Measurements from ENCODE around the gene TMC8. TPM values are rescaled to one million over a fixed set of nuclear protein-coding genes. Genes with fewer than 3 reads are reported as not detected.

The TMC8 gene
- polyA plus RNA-seq, 1 donor from 2014 or later, result 0.41 TPM

GRCh38 chr17:78112518-78113471 is 17.8 kb upstream of the TMC8 start:
- no peak overlapping the region for H2AFZ ChIP-seq (ENCODE audit: low read depth, low read length)
- no peak overlapping the region for H3K4me3 ChIP-seq (ENCODE audit: low read length)
- H3K4me2 ChIP-seq (ENCODE audit: low read length), result no peak overlapping the region
- peak; percentile 19 for TF ChIP-seq POLR2AphosphoS5 (IDR thresholded peaks at IDR 0.05)
- TF ChIP-seq, protein P1, sequence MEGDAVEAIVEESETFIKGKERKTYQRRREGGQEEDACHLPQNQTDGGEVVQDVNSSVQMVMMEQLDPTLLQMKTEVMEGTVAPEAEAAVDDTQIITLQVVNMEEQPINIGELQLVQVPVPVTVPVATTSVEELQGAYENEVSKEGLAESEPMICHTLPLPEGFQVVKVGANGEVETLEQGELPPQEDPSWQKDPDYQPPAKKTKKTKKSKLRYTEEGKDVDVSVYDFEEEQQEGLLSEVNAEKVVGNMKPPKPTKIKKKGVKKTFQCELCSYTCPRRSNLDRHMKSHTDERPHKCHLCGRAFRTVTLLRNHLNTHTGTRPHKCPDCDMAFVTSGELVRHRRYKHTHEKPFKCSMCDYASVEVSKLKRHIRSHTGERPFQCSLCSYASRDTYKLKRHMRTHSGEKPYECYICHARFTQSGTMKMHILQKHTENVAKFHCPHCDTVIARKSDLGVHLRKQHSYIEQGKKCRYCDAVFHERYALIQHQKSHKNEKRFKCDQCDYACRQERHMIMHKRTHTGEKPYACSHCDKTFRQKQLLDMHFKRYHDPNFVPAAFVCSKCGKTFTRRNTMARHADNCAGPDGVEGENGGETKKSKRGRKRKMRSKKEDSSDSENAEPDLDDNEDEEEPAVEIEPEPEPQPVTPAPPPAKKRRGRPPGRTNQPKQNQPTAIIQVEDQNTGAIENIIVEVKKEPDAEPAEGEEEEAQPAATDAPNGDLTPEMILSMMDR (IDR thresholded peaks at IDR 0.05; ENCODE audit: poor library complexity, severe bottlenecking), result peak; percentile 83
- TF ChIP-seq RAD21 (conservative IDR thresholded peaks at IDR 0.05), result peak; percentile 70
- TF ChIP-seq EP300 (conservative IDR thresholded peaks at IDR 0.05; ENCODE audit: poor library complexity, severe bottlenecking), result no peak
- peak; percentile 74 for TF ChIP-seq SMC3 (conservative IDR thresholded peaks at IDR 0.05; ENCODE audit: poor library complexity)
- H3K9me2 ChIP-seq (ENCODE audit: insufficient read depth, low read length), result no peaks in the 10 kb centered on the region
- H3K9ac ChIP-seq (ENCODE audit: low read length), result no peak overlapping the region
- no peaks in the 10 kb centered on the region for H3K27me3 ChIP-seq (ENCODE audit: insufficient read depth, low read depth, low read length)
- H3K36me3 ChIP-seq (ENCODE audit: insufficient read depth, low read length), result no peaks in the 10 kb centered on the region
- H4K20me1 ChIP-seq (ENCODE audit: insufficient read depth), result no peaks in the 10 kb centered on the region
- H3K27ac ChIP-seq (ENCODE audit: low read length), result no peak overlapping the region
- H3K9me3 ChIP-seq (ENCODE audit: low read length), result no peaks in the 10 kb centered on the region
- H3F3A ChIP-seq (ENCODE audit: insufficient read depth, low read length, poor library complexity, severe bottlenecking), result no peaks in the 10 kb centered on the region
- no peaks in the 10 kb centered on the region for H3K79me2 ChIP-seq (replicated peaks; ENCODE audit: insufficient read depth, low read length)

GRCh38 chr17:78113804-78114785 is 16.5 kb upstream of the TMC8 start:
- no peak overlapping the region for H2AFZ ChIP-seq (ENCODE audit: low read depth, low read length)
- no peak overlapping the region for H3K9ac ChIP-seq (ENCODE audit: low read length)
- H3K4me2 ChIP-seq (ENCODE audit: low read length), result no peak overlapping the region
- no peaks in the 10 kb centered on the region for H4K20me1 ChIP-seq (ENCODE audit: insufficient read depth)
- no peaks in the 10 kb centered on the region for H3K36me3 ChIP-seq (ENCODE audit: insufficient read depth, low read length)
- no peaks in the 10 kb centered on the region for H3K27me3 ChIP-seq (ENCODE audit: insufficient read depth, low read depth, low read length)
- H3K27ac ChIP-seq (ENCODE audit: low read length), result no peak overlapping the region
- H3K79me2 ChIP-seq (replicated peaks; ENCODE audit: insufficient read depth, low read length), result no peaks in the 10 kb centered on the region
- no peaks in the 10 kb centered on the region for H3K9me3 ChIP-seq (ENCODE audit: low read length)
- TF ChIP-seq EP300 (conservative IDR thresholded peaks at IDR 0.05; ENCODE audit: poor library complexity, severe bottlenecking), result no peak
- H3K4me3 ChIP-seq (ENCODE audit: low read length), result no peak overlapping the region
- no peaks in the 10 kb centered on the region for H3F3A ChIP-seq (ENCODE audit: insufficient read depth, low read length, poor library complexity, severe bottlenecking)
- H3K9me2 ChIP-seq (ENCODE audit: insufficient read depth, low read length), result no peaks in the 10 kb centered on the region

GRCh38 chr17:78114831-78115723 is 15.5 kb upstream of the TMC8 start:
- no peaks in the 10 kb centered on the region for H3K79me2 ChIP-seq (replicated peaks; ENCODE audit: insufficient read depth, low read length)
- no peaks in the 10 kb centered on the region for H3K9me2 ChIP-seq (ENCODE audit: insufficient read depth, low read length)
- H3K27me3 ChIP-seq (ENCODE audit: insufficient read depth, low read depth, low read length), result no peaks in the 10 kb centered on the region
- H3K36me3 ChIP-seq (ENCODE audit: insufficient read depth, low read length), result no peaks in the 10 kb centered on the region
- no peak overlapping the region for H3K9ac ChIP-seq (ENCODE audit: low read length)
- no peaks in the 10 kb centered on the region for H4K20me1 ChIP-seq (ENCODE audit: insufficient read depth)
- H3F3A ChIP-seq (ENCODE audit: insufficient read depth, low read length, poor library complexity, severe bottlenecking), result no peaks in the 10 kb centered on the region
- H3K4me3 ChIP-seq (ENCODE audit: low read length), result no peak overlapping the region
- no peaks in the 10 kb centered on the region for H3K9me3 ChIP-seq (ENCODE audit: low read length)
- no peak overlapping the region for H3K27ac ChIP-seq (ENCODE audit: low read length)
- H2AFZ ChIP-seq (ENCODE audit: low read depth, low read length), result no peak overlapping the region
- H3K4me2 ChIP-seq (ENCODE audit: low read length), result no peak overlapping the region
- TF ChIP-seq MXI1 (conservative IDR thresholded peaks at IDR 0.05; ENCODE audit: poor library complexity, severe bottlenecking) (no peak), REST (IDR thresholded peaks at IDR 0.05; ENCODE audit: borderline replicate concordance) (no peak), EP300 (conservative IDR thresholded peaks at IDR 0.05; ENCODE audit: poor library complexity, severe bottlenecking) (no peak), SMC3 (conservative IDR thresholded peaks at IDR 0.05; ENCODE audit: poor library complexity) (no peak), TAF1 (IDR thresholded peaks at IDR 0.05; ENCODE audit: low read depth) (no peak), POLR2AphosphoS5 (IDR thresholded peaks at IDR 0.05) (no peak)
- TF ChIP-seq, protein P1 (IDR thresholded peaks at IDR 0.05; ENCODE audit: poor library complexity, severe bottlenecking), result no peak

Measured in neural cell (in vitro differentiated cells).